HepG2 (cell line): ENCODE measurements around the gene TSEN54. TPM values are rescaled to one million over a fixed set of nuclear protein-coding genes. Genes with fewer than 3 reads are reported as not detected.

ENCODE experiments used
- ARID3A ChIP-seq: IDR thresholded peaks from 2 replicates; pipeline ENCODE4 v1.6.1; 2012; ENCODE audit warnings: low read depth, low read length, improper control_type of control experiment
- ATF7 ChIP-seq, 2 experiments: fragments of 450-650 bp in 1 of 2; sonication (generic) in 1 of 2; formaldehyde crosslinking in 1 of 2; IDR thresholded peaks; 2 replicates each; pipeline versions ENCODE4 v1.4.0 to v1.6.1; 2016 to 2020; ENCODE audit warnings: antibody characterized with exemption in 1 of 2, mild to moderate bottlenecking in 1 of 2, missing genetic modification reagents in 1 of 2
- CBX5 ChIP-seq: sonication (generic); formaldehyde crosslinking; IDR thresholded peaks from 2 replicates; pipeline ENCODE4 v1.4.0; 2020; ENCODE audit warnings: missing genetic modification reagents, borderline replicate concordance
- CC2D1A ChIP-seq: sonication (generic); formaldehyde crosslinking; IDR thresholded peaks from 2 replicates; pipeline ENCODE4 v1.8.1; 2023; ENCODE audit warnings: mild to moderate bottlenecking, missing genetic modification reagents
- JDP2 ChIP-seq: sonication (generic); formaldehyde crosslinking; IDR thresholded peaks from 2 replicates; pipeline ENCODE4 v1.8.1; 2022; ENCODE audit warnings: missing genetic modification reagents, borderline replicate concordance
- NKX3-1 ChIP-seq: sonication (generic); formaldehyde crosslinking; IDR thresholded peaks from 2 replicates; pipeline ENCODE4 v1.5.0; 2020; ENCODE audit warnings: missing genetic modification reagents
- NR2F2 ChIP-seq: IDR thresholded peaks from 2 replicates; pipeline ENCODE4 v1.6.1; 2012; ENCODE audit warnings: low read depth, inconsistent platforms, borderline replicate concordance
- PBX3 ChIP-seq: sonication (generic); formaldehyde crosslinking; IDR thresholded peaks from 2 replicates; pipeline ENCODE4 v1.8.1; 2023; ENCODE audit warnings: missing genetic modification reagents, inconsistent platforms, borderline replicate concordance
- RAD21 ChIP-seq: fragments of 450-650 bp; formaldehyde crosslinking; IDR thresholded peaks from 2 replicates; pipeline ENCODE4 v1.5.0; 2020; ENCODE audit warnings: mild to moderate bottlenecking
- SKI ChIP-seq: fragments of 450-650 bp; IDR thresholded peaks from one replicate; pipeline ENCODE4 v1.6.1; 2018; ENCODE audit warnings: mild to moderate bottlenecking; ENCODE audit not compliant: partially characterized antibody
- TCF12 ChIP-seq, 2 experiments: fragments of 450-650 bp in 1 of 2; sonication (generic) in 1 of 2; formaldehyde crosslinking in 1 of 2; IDR thresholded peaks; 2 replicates each; pipeline versions ENCODE4 v1.6.1 to v1.8.0; 2017 to 2022; ENCODE audit warnings: antibody characterized with exemption in 1 of 2, mild to moderate bottlenecking in 1 of 2, missing genetic modification reagents in 1 of 2, moderate library complexity in 1 of 2
- XBP1 ChIP-seq: sonication (generic); formaldehyde crosslinking; IDR thresholded peaks from 2 replicates; pipeline ENCODE4 v1.5.0; 2020; ENCODE audit warnings: missing genetic modification reagents
- ZNF234 ChIP-seq: sonication (generic); formaldehyde crosslinking; conservative IDR thresholded peaks from 2 replicates; pipeline ENCODE4 v1.5.1; 2020; ENCODE audit warnings: mild to moderate bottlenecking, missing genetic modification reagents
- ZNF414 ChIP-seq: sonication (generic); formaldehyde crosslinking; IDR thresholded peaks from 2 replicates; pipeline ENCODE4 v1.5.0; 2020; ENCODE audit warnings: missing genetic modification reagents
- ZNF550 ChIP-seq: sonication (generic); formaldehyde crosslinking; IDR thresholded peaks from 2 replicates; pipeline ENCODE4 v1.4.0; 2020; ENCODE audit warnings: mild to moderate bottlenecking, missing genetic modification reagents, borderline replicate concordance
- ZNF572 ChIP-seq: sonication (generic); formaldehyde crosslinking; IDR thresholded peaks from 2 replicates; pipeline ENCODE4 v1.5.1; 2020; ENCODE audit warnings: mild to moderate bottlenecking, missing genetic modification reagents
- ZNF629 ChIP-seq: sonication (generic); formaldehyde crosslinking; conservative IDR thresholded peaks from 2 replicates; pipeline ENCODE4 v1.5.0; 2020; ENCODE audit warnings: missing genetic modification reagents
- ZNF639 ChIP-seq: conservative IDR thresholded peaks from 2 replicates; pipeline ENCODE4 v1.6.1; 2018; ENCODE audit warnings: missing genetic modification reagents
- polyA plus RNA-seq, 8 experiments: library from polyadenylated mRNA; depleted of rRNA in 3 of 8; stranded (reverse) in 7 of 8; unstranded in 1 of 8; fragments of >200 nt; fragmentation: Illumina TruSeq in 4 of 8; extraction: Trizol in 4 of 8; gene quantifications; 2 replicates each; pipeline versions ENCODE4 v1.2.1 to v1.2.3, GENCODE V29; 2011 to 2016; ENCODE audit warnings: low read depth in 4 of 8, missing spikeins in 1 of 8, mixed read lengths in 1 of 8; ENCODE audit not compliant: insufficient read depth in 1 of 8
- total RNA-seq, 5 experiments: library from RNA; depleted of rRNA; stranded (reverse); fragments of >200 nt; fragmentation: Illumina TruSeq; extraction: Trizol; gene quantifications; 2 replicates each; pipeline ENCODE4 v1.2.3, GENCODE V29; 2016; ENCODE audit warnings: low read depth in 1 of 5
- TF ChIP-seq, protein P1 (sequence below): sonication (generic); formaldehyde crosslinking; IDR thresholded peaks from 2 replicates; pipeline ENCODE4 v1.4.0; 2020; ENCODE audit warnings: missing genetic modification reagents
- TF ChIP-seq, protein P2 (sequence below): sonication (generic); formaldehyde crosslinking; conservative IDR thresholded peaks from 2 replicates; pipeline ENCODE4 v1.8.0; 2022; ENCODE audit warnings: low read depth, missing genetic modification reagents
- TF ChIP-seq, protein P3 (sequence below): sonication (generic); formaldehyde crosslinking; IDR thresholded peaks from 2 replicates; pipeline ENCODE4 v1.4.0; 2020; ENCODE audit warnings: mild to moderate bottlenecking, missing genetic modification reagents

TSEN54 gene
- total and polyA plus RNA-seq, 2 of the 13 experiments (the other 11 are each of a cell fraction or from before 2014, with no cell fraction given) = 62.9 to 63.3 TPM

DNA sequence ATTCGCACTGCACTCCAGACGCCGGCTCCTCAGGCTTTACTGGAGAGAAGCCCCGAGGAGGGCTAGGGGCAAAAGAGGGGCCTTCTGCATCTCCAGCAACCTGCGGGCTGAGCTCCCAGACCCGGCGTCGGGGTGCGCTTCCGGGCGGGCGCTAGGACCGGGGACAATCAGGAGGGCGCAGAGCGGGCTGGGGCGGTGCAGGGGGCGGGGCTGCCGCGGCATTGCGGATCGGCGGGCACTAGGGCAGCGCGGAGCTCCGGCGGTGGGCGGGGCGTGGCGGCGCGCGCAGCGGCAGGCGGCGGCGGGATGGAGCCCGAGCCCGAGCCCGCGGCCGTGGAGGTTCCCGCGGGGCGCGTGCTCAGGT lies at the start of gene TSEN54 (continued):
- TF ChIP-seq ATF7 (IDR thresholded peaks at IDR 0.05) (no peak), ATF7 (CRISPR knock-in tag; IDR thresholded peaks at IDR 0.05) (no peak), CC2D1A (no peak), CBX5 (CRISPR knock-in tag) (no peak), SKI (no peak), ZNF234 (CRISPR knock-in tag) (no peak), PBX3 (CRISPR knock-in tag) (no peak), ZNF572 (0 out of 2 replicates have a peak, but pooled peaks have one; percentile 1), ZNF414 (no peak), NKX3-1 (CRISPR knock-in tag) (no peak), ZNF629 (CRISPR knock-in tag) (no peak), ARID3A (0 out of 2 replicates have a peak, but pooled peaks have one; percentile 3), JDP2 (CRISPR knock-in tag) (peak; percentile 20; the same call in 1 of the 2 replicates), XBP1 (no peak), ZNF550 (CRISPR knock-in tag) (no peak), NR2F2 (no peak), ZNF639 (CRISPR knock-in tag) (no peak), TCF12 (IDR thresholded peaks at IDR 0.05) (no peak), TCF12 (CRISPR knock-in tag; IDR thresholded peaks at IDR 0.05) (no peak; the same call in 1 of the 2 replicates), RAD21 (CRISPR knock-in tag) (peak; percentile 7; the same call in 1 of the 2 replicates)
- TF ChIP-seq, protein P1, sequence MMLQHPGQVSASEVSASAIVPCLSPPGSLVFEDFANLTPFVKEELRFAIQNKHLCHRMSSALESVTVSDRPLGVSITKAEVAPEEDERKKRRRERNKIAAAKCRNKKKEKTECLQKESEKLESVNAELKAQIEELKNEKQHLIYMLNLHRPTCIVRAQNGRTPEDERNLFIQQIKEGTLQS (CRISPR knock-in tag) = no peak; the same call in 1 of the 2 replicates
- TF ChIP-seq, protein P2, sequence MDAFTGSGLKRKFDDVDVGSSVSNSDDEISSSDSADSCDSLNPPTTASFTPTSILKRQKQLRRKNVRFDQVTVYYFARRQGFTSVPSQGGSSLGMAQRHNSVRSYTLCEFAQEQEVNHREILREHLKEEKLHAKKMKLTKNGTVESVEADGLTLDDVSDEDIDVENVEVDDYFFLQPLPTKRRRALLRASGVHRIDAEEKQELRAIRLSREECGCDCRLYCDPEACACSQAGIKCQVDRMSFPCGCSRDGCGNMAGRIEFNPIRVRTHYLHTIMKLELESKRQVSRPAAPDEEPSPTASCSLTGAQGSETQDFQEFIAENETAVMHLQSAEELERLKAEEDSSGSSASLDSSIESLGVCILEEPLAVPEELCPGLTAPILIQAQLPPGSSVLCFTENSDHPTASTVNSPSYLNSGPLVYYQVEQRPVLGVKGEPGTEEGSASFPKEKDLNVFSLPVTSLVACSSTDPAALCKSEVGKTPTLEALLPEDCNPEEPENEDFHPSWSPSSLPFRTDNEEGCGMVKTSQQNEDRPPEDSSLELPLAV (CRISPR knock-in tag) = peak; percentile 90; the same call in 1 of the 2 replicates
- TF ChIP-seq, protein P3, sequence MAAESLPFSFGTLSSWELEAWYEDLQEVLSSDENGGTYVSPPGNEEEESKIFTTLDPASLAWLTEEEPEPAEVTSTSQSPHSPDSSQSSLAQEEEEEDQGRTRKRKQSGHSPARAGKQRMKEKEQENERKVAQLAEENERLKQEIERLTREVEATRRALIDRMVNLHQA (CRISPR knock-in tag) = no peak
